Activated naive CD4-positive, alpha-beta T cell treated with anti-CD3 and anti-CD28 coated beads, Interleukin-2, amount 50 U/mL, for 24 hours (primary cell): ENCODE results near the gene RTN4R.
"Not testable (repeated sequence)": the region's sequence is repeated elsewhere in the genome, so short reads cannot be mapped to it uniquely, and the experiment has no call there.

ENCODE experiments used
- H3K27ac Mint-ChIP-seq: one replicate; pipeline ENCODE4 v1.8.0; 2021; ENCODE audit warnings: mild to moderate bottlenecking, mixed read lengths
- H3K27me3 Mint-ChIP-seq: one replicate; pipeline ENCODE4 v1.8.0; 2021; ENCODE audit warnings: mixed read lengths
- H3K36me3 Mint-ChIP-seq: one replicate; pipeline ENCODE4 v1.8.0; 2021; ENCODE audit warnings: mixed read lengths
- H3K4me1 Mint-ChIP-seq: one replicate; pipeline ENCODE4 v1.8.0; 2021; ENCODE audit warnings: mixed read lengths
- H3K4me3 Mint-ChIP-seq: one replicate; pipeline ENCODE4 v1.8.0; 2021; ENCODE audit warnings: mild to moderate bottlenecking, mixed read lengths
- H3K9me3 Mint-ChIP-seq: one replicate; pipeline ENCODE4 v1.8.0; 2021; ENCODE audit warnings: mixed read lengths

RTN4R gene

GRCh38 chr22:20296598-20296997, 28.5 kb upstream of the RTN4R start:
- no peaks in the 10 kb centered on the region for H3K36me3 Mint-ChIP-seq
- H3K4me3 Mint-ChIP-seq: no peak overlapping the region
- H3K9me3 Mint-ChIP-seq: no peaks in the 10 kb centered on the region
- peak overlapping the region; percentile 14 for H3K27ac Mint-ChIP-seq
- H3K27me3 Mint-ChIP-seq: no peaks in the 10 kb centered on the region
- no peaks in the 10 kb centered on the region for H3K4me1 Mint-ChIP-seq

DNA sequence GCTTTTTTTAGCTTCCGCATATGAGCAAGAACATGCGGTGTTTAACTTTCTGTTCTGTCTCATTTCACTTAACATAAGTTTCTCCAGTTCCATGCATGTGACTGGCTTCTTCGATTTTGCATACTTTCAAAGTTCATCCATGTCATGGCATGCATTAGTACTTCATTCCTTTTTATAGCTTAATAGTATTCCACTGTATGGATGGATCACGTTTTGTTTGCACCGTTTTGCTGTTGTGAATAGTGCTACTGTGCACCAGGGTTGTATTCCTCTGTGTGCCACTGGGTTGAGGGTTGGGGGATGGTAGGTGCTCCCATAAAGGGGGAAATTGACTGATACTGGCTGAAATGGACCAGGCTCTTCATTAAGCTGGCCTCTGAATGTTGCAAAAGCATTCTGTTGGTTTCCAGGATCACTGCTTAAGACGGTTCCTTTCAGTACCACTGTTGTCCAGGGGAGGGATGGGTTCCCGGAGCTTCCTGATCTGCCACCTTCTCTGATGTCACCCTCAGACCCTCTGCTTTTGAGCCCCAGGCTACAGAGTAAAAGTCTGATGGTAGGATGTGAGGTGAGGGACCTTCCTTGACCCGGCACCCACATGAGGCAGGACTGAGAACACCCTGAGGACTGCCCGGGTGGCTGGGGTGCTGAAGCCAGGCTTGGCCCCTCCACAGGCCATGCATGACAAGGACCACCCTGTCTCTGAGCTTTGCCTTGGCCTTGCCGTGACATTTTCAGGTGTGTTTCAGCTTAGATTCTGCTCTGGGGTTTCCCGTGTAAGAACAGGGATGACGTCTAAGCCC, 27.3 kb upstream of the RTN4R start:
- Mint-ChIP-seq H3K27ac (no peak overlapping the region), H3K27me3 (no peaks in the 10 kb centered on the region), H3K4me1 (no peaks in the 10 kb centered on the region), H3K9me3 (no peaks in the 10 kb centered on the region), H3K36me3 (no peaks in the 10 kb centered on the region), H3K4me3 (no peak overlapping the region)

- Mint-ChIP-seq H3K9me3 (no peaks in the 10 kb centered on the region), H3K4me1 (no peaks in the 10 kb centered on the region), H3K27me3 (no peaks in the 10 kb centered on the region), H3K36me3 (no peaks in the 10 kb centered on the region), H3K4me3 (no peak overlapping the region), H3K27ac (no peak overlapping the region)
These were observed 24.6 kb upstream of the RTN4R start for GRCh38 chr22:20292673-20293232.

DNA sequence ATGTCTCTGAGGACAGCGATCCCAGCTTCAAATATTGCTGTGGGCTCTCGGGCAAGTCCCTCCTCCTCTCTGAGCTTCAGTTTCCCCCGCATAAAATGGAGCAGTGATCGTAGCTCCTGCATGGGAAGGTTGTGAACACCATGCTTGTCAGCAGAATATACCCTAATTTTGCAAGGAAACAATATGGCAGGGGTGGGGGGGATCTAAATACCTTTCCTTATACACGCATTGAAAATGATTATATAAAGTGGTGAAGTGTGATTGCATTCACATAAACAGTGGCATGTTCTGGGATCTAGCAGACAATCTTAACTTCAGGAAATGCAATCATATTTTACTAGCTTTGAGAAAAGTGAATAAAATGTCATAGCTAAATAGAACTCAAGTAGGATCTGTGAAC, 24.0 kb upstream of the RTN4R start:
- Mint-ChIP-seq H3K4me1 (no peaks in the 10 kb centered on the region), H3K36me3 (no peaks in the 10 kb centered on the region), H3K27me3 (no peaks in the 10 kb centered on the region), H3K4me3 (no peak overlapping the region), H3K27ac (no peak overlapping the region), H3K9me3 (no peaks in the 10 kb centered on the region)

GRCh38 chr22:20291604-20292063, 23.5 kb upstream of the RTN4R start:
- H3K4me3 Mint-ChIP-seq: no peak overlapping the region
- no peaks in the 10 kb centered on the region for H3K4me1 Mint-ChIP-seq
- no peak overlapping the region for H3K27ac Mint-ChIP-seq
- H3K9me3 Mint-ChIP-seq: no peaks in the 10 kb centered on the region
- no peaks in the 10 kb centered on the region for H3K36me3 Mint-ChIP-seq
- H3K27me3 Mint-ChIP-seq: no peaks in the 10 kb centered on the region

DNA sequence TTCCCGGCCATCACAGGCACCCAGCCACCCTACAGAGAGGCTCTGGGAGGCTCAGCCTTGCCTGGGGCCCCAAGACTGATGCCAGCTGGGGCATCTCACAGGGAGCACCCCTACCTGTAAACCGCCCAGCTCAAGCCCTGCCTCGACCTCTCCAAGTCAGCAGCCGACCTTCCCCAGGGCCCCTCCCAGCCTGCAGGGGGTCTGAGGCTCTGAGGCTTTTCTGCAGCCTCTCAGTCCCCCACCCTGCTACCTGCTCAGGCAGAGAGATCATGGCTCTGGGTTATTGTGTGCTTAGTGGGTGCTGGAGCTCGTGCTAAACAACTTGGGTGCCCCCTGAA, 23.1 kb upstream of the RTN4R start:
- Mint-ChIP-seq H3K36me3 (no peaks in the 10 kb centered on the region), H3K4me3 (no peak overlapping the region)

GRCh38 chr22:20290578-20291248, 22.6 kb upstream of the RTN4R start:
- H3K27ac Mint-ChIP-seq: no peak overlapping the region
- H3K4me3 Mint-ChIP-seq: no peak overlapping the region
- H3K9me3 Mint-ChIP-seq: no peaks in the 10 kb centered on the region
- no peaks in the 10 kb centered on the region for H3K27me3 Mint-ChIP-seq
- no peaks in the 10 kb centered on the region for H3K4me1 Mint-ChIP-seq
- H3K36me3 Mint-ChIP-seq: no peaks in the 10 kb centered on the region

More for the DNA sequence above, 23.1 kb upstream of the RTN4R start:
- Mint-ChIP-seq H3K4me1 (no peaks in the 10 kb centered on the region), H3K9me3 (no peaks in the 10 kb centered on the region), H3K27ac (no peak overlapping the region), H3K27me3 (no peaks in the 10 kb centered on the region)

- Mint-ChIP-seq H3K27ac (no peak overlapping the region), H3K36me3 (no peaks in the 10 kb centered on the region), H3K4me1 (no peaks in the 10 kb centered on the region), H3K27me3 (no peaks in the 10 kb centered on the region), H3K9me3 (no peaks in the 10 kb centered on the region), H3K4me3 (no peak overlapping the region)
These were observed 21.9 kb upstream of the RTN4R start for GRCh38 chr22:20290045-20290392.

GRCh38 chr22:20289182-20290044, 21.3 kb upstream of the RTN4R start:
- not testable (repeated sequence) for H3K9me3 Mint-ChIP-seq, H3K27me3 Mint-ChIP-seq, H3K36me3 Mint-ChIP-seq, H3K27ac Mint-ChIP-seq, H3K4me3 Mint-ChIP-seq, H3K4me1 Mint-ChIP-seq

DNA sequence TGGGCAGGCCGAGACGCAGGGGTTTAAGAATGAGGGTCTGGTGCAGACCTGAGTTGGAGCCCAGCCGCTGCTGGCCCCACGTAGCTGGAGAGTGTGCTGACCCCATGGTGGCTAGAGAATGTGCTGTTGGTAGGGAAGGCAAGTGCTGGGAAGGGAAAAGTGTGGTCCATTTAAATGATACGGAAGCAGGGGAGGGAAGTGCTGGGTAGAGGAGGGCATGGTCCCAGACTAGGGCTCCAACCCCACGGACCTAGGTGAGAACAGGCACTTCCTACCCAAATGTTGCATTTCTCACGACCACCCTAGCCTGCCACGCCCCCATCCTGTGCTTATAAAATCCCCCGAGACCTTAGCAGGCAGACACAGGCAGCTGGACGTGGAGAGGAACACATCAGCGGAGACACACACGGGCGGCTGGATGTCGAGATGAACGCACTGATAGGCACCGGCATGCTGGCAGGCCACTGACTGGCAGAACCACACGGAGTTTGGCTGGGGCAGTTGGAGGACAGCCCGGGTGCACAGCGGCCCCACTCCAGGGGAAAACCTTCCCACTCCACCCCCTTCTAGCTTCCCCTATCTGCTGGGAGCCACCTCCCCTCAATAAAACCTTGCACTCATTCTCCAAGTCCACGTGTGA, 18.8 kb upstream of the RTN4R start:
- not testable (repeated sequence) for H3K27ac Mint-ChIP-seq, H3K4me3 Mint-ChIP-seq, H3K4me1 Mint-ChIP-seq, H3K27me3 Mint-ChIP-seq, H3K9me3 Mint-ChIP-seq, H3K36me3 Mint-ChIP-seq

- not testable (repeated sequence) for H3K27me3 Mint-ChIP-seq, H3K9me3 Mint-ChIP-seq, H3K27ac Mint-ChIP-seq, H3K4me3 Mint-ChIP-seq, H3K36me3 Mint-ChIP-seq, H3K4me1 Mint-ChIP-seq
These were observed 18.2 kb upstream of the RTN4R start for GRCh38 chr22:20286312-20286660.

GRCh38 chr22:20285473-20286311, 17.6 kb upstream of the RTN4R start:
- not testable (repeated sequence) for H3K4me3 Mint-ChIP-seq, H3K9me3 Mint-ChIP-seq, H3K27me3 Mint-ChIP-seq, H3K36me3 Mint-ChIP-seq, H3K4me1 Mint-ChIP-seq, H3K27ac Mint-ChIP-seq

GRCh38 chr22:20284471-20285086, 16.5 kb upstream of the RTN4R start:
- Mint-ChIP-seq H3K36me3 (no peaks in the 10 kb centered on the region), H3K27ac (no peak overlapping the region), H3K9me3 (no peaks in the 10 kb centered on the region), H3K27me3 (no peaks in the 10 kb centered on the region), H3K4me1 (no peaks in the 10 kb centered on the region), H3K4me3 (no peak overlapping the region)

- H3K27ac Mint-ChIP-seq: no peak overlapping the region
- H3K36me3 Mint-ChIP-seq: no peaks in the 10 kb centered on the region
- H3K4me3 Mint-ChIP-seq: no peak overlapping the region
- H3K9me3 Mint-ChIP-seq: no peaks in the 10 kb centered on the region
- H3K4me1 Mint-ChIP-seq: no peaks in the 10 kb centered on the region
- H3K27me3 Mint-ChIP-seq: no peaks in the 10 kb centered on the region
These were observed 15.6 kb upstream of the RTN4R start for GRCh38 chr22:20283674-20284066.
